GM11168 (cell line): Measurements from ENCODE around the gene TRAPPC8.
"Not testable (repeated sequence)": the region's sequence is repeated elsewhere in the genome, so short reads cannot be mapped to it uniquely, and the experiment has no call there.

ENCODE experiments used
- in situ Hi-C: fragments of 300-500 bp; cut with MboI; formaldehyde crosslinking; loops from one replicate; pipeline ENCODE4 v1.12.0; 2022; ENCODE audit warnings: low sequenced_read_pairs; ENCODE audit not compliant: unreplicated experiment

The TRAPPC8 gene

DNA sequence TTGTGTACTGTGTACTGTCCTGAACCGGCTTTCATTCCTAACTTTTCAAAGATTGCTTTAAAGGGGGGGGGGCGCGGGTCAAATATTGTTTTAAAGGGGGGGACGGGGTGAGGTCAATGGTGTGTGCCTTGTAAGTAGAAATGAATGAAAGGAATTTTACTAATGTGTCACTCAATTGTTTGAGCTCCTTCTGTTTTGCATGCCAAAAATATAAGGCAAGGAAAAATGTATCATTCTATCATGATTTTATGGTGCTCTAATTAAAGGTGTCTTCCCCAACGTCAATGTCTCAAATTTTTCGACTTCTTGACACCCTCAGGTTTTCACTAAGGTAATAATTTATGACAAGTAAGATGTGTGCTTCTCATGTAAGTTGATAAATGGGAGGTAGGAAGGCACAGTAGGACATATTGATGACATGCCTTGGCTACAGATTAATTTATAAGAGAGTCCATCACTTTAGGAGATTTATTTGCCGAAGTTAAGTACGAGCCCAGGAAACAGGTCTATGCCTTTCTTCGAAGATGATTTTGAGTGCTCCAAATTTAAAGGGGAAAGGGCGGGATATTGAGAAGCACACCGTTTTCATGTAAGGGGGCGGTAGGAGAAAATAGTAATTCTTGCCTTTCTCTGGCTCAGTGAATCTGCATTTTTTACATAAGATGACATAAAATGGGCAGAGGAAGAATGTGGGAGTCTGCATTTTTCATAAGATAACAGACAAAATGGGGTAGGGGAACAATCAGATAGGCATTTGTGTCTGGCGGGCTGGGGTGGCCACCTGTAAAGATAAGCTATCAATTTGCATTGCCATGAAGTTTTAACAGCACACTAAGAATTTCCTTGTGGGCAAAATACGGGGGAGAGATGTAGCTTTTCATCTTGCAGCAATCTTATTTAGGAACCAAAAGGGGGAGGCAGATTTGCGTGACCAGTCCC, 1.2 kb upstream of the TRAPPC8 start:
- in situ Hi-C loops: no loop called here

DNA sequence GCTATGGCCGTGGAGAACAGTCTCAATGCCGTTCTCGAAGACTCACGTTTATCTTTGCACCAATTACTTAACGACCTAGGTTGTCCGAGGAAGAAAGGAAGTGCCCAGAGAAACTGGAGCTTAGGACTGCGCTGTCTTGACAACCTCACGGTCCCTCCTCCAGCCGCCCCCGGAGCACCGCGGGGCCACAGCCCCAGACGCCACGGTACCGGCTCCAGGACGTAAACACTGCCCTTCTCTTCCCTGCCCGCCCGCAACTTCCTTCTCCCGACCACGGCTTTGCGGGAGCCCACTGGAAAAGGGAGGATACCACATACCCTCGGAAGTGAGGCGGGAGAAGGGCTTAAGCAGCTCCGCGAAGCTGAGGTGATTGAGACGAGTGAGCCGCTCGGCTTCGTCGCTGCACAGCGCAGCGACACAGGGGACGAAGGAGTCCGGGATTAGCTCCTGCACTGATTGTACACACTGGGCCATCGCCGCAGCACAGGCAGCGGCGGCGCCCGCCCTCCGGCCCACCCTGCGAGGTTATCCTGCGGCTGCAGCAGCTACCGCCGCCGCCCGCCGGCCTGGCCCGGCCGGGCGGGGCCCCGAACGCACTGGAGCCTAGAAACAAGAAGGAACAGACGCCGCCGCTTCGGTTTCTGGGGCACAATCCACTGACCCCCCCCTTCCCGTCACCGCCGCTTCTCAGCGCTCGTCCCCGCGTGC, 483 bp downstream of the TRAPPC8 start:
- in situ Hi-C loops: no loop called here

DNA sequence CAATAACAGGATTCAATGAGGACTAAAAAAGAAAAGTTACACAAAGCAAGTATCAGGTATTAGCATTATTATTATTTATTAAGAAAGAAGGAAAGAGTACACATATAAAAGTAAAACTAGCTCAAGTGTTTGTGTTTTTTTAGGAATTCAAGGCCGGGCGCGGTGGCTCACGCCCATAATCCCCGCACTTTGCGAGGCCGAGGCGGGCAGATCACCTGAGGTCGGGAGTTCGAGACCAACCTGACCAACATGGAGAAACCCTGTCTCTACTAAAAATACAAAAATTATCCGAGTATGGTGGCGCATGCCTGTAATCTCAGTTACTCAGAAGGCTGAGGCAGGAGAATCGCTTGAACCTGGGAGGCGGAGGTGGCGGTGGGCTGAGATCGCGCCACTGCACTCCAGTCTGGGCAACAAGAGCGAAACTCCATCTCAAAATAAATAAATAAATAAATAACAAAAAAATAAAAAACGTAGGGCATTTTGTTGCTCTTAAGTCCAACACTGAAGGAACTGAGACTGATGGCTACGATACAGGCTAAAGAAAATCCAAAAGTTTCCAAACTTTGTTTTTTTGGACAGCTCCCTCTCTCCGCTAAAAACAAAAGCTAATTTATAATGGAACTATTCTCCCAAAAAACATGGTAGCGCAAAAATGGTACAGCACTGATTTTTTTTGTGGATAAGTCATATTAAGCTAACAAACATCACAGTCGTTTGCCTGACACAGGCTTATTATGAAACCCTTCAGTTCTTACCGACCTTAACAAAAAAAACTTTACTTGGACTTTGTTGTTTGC, 1.7 kb downstream of the TRAPPC8 start:
- in situ Hi-C loops: no loop called here

DNA sequence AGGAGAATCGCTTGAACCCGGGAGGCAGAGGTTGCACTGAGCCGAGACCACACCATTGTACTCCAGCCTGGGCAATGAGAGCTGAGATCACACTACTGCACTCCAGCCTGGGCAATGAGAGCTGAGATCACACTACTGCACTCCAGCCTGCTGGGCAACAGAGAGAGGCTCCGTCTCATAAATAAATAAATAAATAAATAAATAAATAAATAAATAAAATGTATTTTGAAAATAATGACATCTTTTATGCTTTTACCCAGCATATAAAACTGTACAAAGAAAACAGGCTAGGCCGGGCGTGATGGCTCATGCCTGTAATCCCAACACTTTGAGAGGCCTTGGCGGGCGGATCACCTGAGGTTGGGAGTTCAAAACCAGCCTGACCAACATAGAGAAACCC, 8.2 kb downstream of the TRAPPC8 start:
- in situ Hi-C loops: not testable (repeated sequence)

DNA sequence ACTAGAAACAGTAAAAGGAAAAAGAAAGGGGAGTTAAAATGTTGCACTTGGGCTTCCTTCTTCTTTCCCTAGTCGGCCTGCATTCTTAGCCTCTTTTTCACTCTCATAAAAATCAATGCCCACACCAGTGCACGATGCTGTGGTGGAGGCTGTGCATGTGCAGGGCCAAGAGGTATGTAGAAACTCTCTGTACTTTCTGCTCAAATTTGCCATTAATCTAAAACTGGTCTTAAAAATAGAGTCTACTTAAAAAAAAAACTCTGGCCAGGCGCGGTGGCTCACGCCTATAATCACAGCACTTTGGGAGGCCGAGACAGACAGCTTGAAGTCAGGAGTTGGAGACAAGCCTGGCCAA, 11.1 kb downstream of the TRAPPC8 start:
- in situ Hi-C loops: no loop called here

DNA sequence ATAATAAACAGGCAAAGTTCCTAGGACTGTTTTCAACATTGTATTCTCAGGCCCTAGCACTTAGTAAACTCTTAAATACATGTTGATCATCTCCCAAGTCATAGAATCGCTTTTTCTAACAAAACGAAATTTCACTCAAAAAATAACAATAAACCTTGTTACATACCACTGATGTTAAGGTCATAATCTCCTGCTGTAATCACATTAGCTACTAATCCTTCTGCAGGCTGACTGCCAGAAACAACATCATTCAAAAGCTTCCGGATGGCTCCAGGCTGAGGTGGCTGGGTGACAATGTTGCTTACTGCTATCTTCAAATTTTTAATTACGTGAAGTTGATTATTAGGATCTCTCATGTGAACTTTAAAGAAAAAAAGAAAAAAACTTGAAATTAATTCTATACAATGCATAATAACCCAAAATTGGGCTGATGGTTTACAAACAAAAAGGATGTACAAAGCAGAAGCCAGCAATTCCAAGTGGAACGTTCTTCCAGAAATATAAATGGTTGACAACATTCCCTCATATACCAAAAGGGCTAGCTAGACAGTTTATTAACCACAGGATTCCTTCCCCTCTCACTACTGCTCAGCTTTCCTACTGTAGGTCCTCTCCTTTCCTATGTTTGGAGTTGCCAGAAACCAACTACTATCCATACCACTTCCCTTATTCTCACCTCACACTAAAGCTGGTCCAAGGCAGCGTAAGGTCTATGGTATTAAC, 11.6 kb downstream of the TRAPPC8 start:
- in situ Hi-C loops: no loop called here

DNA sequence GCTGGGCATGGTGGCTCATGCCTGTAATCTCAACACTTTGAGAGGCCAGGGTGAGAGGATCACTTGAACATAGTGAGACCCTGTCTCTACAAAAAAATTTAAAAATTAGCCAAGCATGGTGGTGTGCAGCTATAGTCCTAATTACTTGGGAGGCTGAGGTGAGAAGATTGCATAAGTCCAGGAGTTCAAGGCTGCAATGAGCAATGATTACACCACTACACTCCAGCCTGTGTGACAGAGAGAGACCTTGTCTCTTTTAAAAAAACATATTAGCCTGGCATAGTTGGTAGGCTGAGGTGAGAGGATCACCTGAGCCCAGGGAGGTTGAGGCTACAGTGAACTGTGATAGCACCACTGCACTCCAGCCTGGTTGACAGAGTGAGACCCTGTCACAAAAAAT, 13.7 kb downstream of the TRAPPC8 start:
- in situ Hi-C loops: no loop called here

DNA sequence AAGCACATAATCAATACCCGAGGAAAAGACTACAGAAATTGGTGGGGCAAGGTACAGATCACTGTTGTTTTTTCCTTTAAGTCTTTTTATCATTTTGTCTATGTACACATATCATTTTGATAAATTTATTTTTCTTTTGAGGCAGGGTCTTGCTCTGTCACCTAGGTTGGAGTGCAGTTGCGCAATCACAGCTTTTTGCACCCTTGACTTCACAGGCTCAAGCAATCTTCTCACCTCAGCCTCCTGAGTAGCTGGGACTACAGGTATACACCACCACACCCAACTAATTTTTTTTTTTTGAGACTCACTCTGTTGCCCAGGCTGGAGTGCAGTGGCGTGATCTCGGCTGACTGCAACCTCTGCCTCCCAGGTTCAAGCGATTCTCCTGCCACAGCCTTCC, 15.9 kb downstream of the TRAPPC8 start:
- in situ Hi-C loops: not testable (repeated sequence)

DNA sequence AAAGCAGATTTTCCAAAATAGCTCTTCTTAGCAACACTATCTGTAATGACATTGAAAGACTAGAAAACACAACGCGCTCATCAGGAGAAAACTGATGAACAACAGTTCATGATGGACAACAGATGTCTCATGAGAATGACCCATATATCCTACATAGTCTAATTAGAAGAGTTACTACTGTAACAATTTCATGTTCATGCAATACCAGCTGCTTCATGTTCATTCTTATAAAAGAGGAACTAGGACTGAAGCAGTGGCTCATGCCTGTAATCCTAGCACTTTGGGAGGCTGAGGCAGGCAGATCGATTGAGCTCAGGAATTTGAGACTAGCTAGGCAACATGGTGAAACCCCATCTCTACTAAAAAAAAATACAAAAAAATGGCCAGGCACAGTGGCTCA, 22.7 kb downstream of the TRAPPC8 start:
- in situ Hi-C loops: no loop called here

DNA sequence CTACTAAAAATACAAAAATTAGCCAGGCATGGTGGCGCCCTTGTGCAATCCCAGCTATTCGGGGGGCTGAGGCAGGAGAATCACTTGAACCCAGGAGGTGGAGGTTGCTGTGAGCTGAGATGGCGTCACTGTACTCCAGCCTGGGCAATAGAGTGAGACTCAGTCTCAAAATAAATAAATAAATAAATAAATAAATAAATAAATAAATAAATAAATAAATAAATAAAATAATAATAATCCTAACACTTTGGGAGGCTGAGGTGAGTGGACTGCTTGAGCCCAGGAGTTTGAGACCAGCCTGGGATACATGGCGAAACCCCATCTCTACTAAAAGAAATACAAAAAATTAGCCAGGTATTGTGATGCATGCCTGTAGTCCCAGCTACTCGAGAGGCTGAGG, 23.6 kb downstream of the TRAPPC8 start:
- in situ Hi-C loops: not testable (repeated sequence)

DNA sequence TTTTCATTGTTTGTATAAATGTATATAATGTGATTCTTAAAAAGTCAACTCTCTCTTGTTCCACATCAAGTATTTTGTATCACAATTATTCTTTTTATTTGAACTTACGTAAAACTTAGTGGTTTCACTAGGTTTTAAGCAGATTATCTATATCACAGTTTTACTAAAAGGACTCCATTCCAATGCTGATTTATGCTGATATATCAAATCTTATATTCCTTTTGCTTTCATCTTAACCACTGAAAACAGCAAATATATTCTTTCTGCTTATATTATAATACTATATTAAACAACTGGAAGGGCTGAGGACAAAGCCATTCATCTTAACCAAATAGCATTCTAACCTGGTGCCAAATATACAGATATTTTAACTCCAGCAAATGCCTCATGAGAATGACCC, 24.2 kb downstream of the TRAPPC8 start:
- in situ Hi-C loops: no loop called here

DNA sequence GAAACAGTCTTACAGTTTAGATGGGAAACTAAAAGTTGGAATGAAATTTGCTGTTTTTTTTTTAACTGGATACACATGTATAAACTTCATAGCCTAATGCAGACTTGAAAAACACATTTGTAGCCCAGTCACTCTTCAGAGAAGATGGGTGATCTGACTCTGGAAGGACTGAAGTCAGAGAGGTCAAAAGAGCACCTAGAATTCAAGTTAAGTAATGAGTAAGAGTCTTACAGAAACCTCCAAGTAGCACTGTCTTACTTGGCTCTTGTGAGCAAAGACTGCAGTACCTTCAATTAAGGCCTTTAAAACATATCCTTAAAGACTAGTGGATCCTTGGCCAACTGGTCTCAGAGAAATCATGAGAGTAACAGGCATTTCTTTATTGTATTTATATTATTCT, 41.9 kb downstream of the TRAPPC8 start:
- in situ Hi-C loops: no loop called here

DNA sequence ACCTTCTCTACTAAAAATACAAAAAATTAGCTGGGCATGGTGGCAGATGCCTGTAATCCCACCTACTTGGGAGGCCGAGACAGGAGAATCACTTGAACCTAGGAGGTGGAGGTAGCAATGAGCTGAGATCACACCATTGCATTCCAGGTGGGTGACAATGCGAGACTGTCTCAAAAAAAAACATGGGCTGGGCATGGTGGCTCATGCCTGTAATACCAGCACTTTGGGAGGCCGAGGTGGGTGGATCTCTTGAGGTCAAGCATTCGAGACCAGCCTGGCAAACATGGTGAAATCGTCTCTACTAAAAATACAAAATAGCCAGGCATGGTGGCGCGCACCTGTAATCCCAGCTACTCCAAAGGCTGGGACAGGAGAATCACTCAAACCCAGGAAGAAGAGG, 43.2 kb downstream of the TRAPPC8 start:
- in situ Hi-C loops: not testable (repeated sequence)

DNA sequence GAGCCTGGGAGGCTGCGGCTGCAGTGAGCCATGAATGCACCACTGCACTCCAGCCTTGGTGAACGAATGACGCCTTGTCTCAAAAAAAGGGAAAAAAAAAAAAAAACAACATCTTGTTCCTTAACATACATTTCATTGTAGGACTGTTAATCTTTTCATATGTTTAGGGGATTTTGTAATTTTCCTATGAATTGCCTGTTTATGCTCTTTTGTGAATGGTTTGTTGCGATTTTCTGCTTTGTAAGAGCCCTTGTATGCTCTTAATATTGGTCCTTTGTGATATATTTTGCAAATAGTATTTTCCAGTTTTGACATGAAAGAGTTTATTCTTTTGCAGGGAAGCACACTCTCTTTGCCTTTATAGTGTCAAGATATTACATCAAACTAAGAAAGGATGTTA, 50.0 kb downstream of the TRAPPC8 start:
- in situ Hi-C loops: no loop called here

DNA sequence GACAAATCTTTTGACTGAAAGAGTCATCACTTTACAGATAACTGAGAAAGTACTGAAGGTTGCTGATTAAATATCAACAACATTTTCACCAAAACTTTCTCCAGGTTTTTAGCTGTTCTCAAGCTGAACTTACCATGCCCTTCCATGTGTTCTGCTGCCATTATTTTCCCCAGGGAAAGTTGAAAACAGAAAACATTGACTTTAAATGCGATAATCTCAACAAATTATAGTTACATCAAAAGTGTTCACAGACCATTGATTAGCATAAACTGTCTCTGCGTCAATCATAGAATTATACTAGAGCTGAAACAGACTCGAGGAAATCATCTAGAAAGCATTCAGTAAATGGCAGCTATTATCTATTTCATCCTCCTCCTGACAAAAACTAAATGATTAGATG, 51.4 kb downstream of the TRAPPC8 start:
- in situ Hi-C loops: no loop called here

DNA sequence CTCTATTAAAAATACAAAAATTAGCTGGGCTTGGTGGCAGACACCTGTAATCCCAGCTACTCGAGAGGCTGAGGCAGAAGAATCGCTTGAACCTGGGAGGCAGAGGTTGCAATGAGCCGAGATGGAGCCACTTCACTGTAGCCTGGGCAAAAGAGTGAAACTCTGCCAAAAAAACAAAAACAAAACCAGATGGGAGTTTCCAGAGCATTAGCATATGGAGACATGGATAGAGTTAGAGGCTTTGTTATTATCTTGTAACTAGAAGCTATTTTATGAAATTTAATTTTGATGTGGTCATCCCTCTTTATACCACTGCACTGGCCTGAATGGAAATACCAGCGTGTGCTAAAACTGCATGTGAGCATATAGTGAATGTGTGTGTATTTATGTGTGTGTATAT, 58.9 kb downstream of the TRAPPC8 start:
- in situ Hi-C loops: no loop called here

DNA sequence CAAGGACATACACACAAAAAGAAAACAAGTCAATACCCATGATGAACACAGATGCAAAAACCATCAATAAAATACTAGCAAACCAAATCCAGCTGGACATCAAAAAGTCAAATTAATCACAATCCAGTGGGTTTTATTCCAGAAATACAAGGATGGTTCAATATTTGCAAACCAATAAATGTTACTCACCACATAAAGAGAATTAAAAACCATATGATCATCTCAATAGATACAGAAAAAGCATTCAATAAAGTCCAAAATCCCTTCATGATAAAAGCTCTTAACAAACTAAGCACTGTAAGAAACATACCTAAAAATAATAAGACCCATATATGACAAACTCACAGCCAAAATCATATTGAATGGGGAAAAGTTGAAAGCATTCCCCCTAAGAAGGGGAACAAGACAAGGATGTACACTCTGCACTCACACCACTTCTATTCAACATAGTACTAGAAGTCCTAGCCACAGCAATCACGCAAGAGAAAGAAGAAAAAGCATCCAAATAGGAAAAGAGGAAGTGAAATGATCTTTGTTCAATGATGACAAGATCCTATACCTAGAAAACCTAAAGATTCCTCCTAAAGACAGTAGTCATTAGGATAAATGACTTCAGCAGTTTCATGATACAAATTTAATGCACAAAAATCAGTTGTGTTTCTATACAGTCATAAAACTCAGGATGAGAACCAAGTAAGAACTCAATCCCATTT, 62.6 kb downstream of the TRAPPC8 start:
- in situ Hi-C loops: no loop called here

DNA sequence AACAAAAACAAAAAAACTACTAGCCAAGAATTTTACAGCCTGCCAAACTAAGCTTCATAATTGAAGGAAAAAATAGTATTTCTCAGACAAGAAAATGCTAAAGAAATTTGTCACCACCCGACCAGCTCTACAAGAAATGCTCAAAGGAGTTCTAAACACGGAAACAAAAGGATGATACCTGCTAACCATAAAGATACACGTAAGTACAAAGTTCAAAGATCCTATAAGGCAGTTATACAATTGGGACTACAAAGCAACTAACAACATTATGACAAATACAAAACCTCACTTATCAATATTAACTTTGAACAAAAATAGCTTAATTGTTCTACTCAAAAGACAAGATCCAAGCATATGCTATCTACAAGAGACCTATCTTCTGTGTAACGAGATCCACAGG, 64.6 kb downstream of the TRAPPC8 start:
- in situ Hi-C loops: no loop called here

DNA sequence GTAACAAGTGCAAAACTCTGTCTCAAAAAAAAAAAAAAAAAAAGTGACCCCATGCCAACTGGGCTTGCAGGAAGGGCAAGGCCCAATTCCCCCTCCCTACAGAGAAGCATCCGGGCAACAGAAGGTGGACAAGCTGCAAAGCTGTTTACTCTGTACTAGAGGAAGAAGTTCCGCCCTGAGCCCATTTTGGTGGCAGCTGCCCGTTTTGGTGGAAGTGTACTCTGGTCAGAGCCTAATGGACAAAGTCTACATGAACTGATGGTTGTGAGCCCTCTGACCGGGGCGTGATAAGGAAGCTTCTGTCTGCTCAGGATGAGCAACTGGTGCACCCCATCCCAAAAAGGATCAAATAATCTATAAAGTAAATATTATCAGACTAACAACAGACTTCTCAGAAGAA, 65.0 kb downstream of the TRAPPC8 start:
- in situ Hi-C loops: no loop called here

DNA sequence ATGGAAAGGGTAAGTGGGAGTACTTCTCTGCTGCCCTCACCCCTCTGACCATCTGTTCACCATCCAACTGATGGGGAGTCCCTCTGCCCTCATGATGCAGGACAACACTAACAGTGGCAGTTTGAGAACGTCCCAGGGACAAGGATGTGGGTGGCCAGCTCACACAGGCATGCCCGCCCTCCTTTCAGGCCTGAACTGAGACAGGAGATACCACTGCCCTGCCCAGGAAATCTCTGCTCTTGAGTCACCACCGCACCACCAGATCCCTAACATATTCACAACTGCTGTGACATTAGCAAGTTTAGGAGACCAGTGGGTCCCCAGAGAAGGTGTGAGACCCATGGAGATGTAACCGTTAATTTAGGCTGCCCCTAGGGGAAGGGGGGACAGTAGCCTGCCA, 66.2 kb downstream of the TRAPPC8 start:
- in situ Hi-C loops: no loop called here
